ENCODE results near the gene PPIP5K1.

The PPIP5K1 gene

GRCh38 chr15:43510200-43511011 is 79.6 kb downstream of the PPIP5K1 start:
- Histone ChIP-seq H3K27ac (ENCODE audit: insufficient read depth, low read length, poor library complexity, severe bottlenecking) (peak overlapping the region; percentile 83), H3K27me3 (replicated peaks; ENCODE audit: control insufficient read depth, insufficient read depth, low read length, poor library complexity, severe bottlenecking) (no peaks in the 10 kb centered on the region), H3K9me3 (ENCODE audit: control insufficient read depth, low read length) (no peaks in the 10 kb centered on the region), H3K36me3 (ENCODE audit: control insufficient read depth, insufficient read depth, low read length) (no peaks in the 10 kb centered on the region), H3K4me3 (ENCODE audit: insufficient read depth, low read depth, low read length, poor library complexity, severe bottlenecking) (peak overlapping the region; percentile 72), H3K4me1 (ENCODE audit: control insufficient read depth, insufficient read depth, low read length, poor library complexity, severe bottlenecking) (peaks cover 29% of the 10 kb centered on the region)
- DNase-seq = peak; percentile 96 to 97 (median 97)

GRCh38 chr15:43509660-43510199 is 80.3 kb downstream of the PPIP5K1 start:
- H3K4me1 ChIP-seq (ENCODE audit: control insufficient read depth, insufficient read depth, low read length, poor library complexity, severe bottlenecking) = peaks cover 29% of the 10 kb centered on the region
- H3K27me3 ChIP-seq (replicated peaks; ENCODE audit: control insufficient read depth, insufficient read depth, low read length, poor library complexity, severe bottlenecking) = no peaks in the 10 kb centered on the region
- H3K4me3 ChIP-seq (ENCODE audit: insufficient read depth, low read depth, low read length, poor library complexity, severe bottlenecking) = peak overlapping the region; percentile 72
- H3K27ac ChIP-seq (ENCODE audit: insufficient read depth, low read length, poor library complexity, severe bottlenecking) = peak overlapping the region; percentile 83
- H3K9me3 ChIP-seq (ENCODE audit: control insufficient read depth, low read length) = no peaks in the 10 kb centered on the region
- no peak for DNase-seq
- H3K36me3 ChIP-seq (ENCODE audit: control insufficient read depth, insufficient read depth, low read length) = no peaks in the 10 kb centered on the region

- peaks cover 26% of the 10 kb centered on the region for H3K4me1 ChIP-seq (ENCODE audit: control insufficient read depth, insufficient read depth, low read length, poor library complexity, severe bottlenecking)
- H3K27ac ChIP-seq (ENCODE audit: insufficient read depth, low read length, poor library complexity, severe bottlenecking) = no peak overlapping the region
- no peak for DNase-seq
- H3K27me3 ChIP-seq (replicated peaks; ENCODE audit: control insufficient read depth, insufficient read depth, low read length, poor library complexity, severe bottlenecking) = no peaks in the 10 kb centered on the region
- H3K36me3 ChIP-seq (ENCODE audit: control insufficient read depth, insufficient read depth, low read length) = no peaks in the 10 kb centered on the region
- no peaks in the 10 kb centered on the region for H3K9me3 ChIP-seq (ENCODE audit: control insufficient read depth, low read length)
- H3K4me3 ChIP-seq (ENCODE audit: insufficient read depth, low read depth, low read length, poor library complexity, severe bottlenecking) = no peak overlapping the region
Measured at GRCh38 chr15:43508991-43509659, 80.9 kb downstream of the PPIP5K1 start.

- Histone ChIP-seq H3K36me3 (ENCODE audit: control insufficient read depth, insufficient read depth, low read length) (no peaks in the 10 kb centered on the region), H3K27me3 (replicated peaks; ENCODE audit: control insufficient read depth, insufficient read depth, low read length, poor library complexity, severe bottlenecking) (no peaks in the 10 kb centered on the region), H3K27ac (ENCODE audit: insufficient read depth, low read length, poor library complexity, severe bottlenecking) (no peak overlapping the region), H3K4me3 (ENCODE audit: insufficient read depth, low read depth, low read length, poor library complexity, severe bottlenecking) (no peak overlapping the region), H3K9me3 (ENCODE audit: control insufficient read depth, low read length) (no peaks in the 10 kb centered on the region), H3K4me1 (ENCODE audit: control insufficient read depth, insufficient read depth, low read length, poor library complexity, severe bottlenecking) (peaks cover 22% of the 10 kb centered on the region)
- no peak for DNase-seq
Measured at GRCh38 chr15:43508421-43508820, 81.6 kb downstream of the PPIP5K1 start.

- Histone ChIP-seq H3K27me3 (replicated peaks; ENCODE audit: control insufficient read depth, insufficient read depth, low read length, poor library complexity, severe bottlenecking) (no peaks in the 10 kb centered on the region), H3K4me3 (ENCODE audit: insufficient read depth, low read depth, low read length, poor library complexity, severe bottlenecking) (no peak overlapping the region), H3K9me3 (ENCODE audit: control insufficient read depth, low read length) (no peaks in the 10 kb centered on the region), H3K4me1 (ENCODE audit: control insufficient read depth, insufficient read depth, low read length, poor library complexity, severe bottlenecking) (peaks cover 13% of the 10 kb centered on the region), H3K27ac (ENCODE audit: insufficient read depth, low read length, poor library complexity, severe bottlenecking) (no peak overlapping the region), H3K36me3 (ENCODE audit: control insufficient read depth, insufficient read depth, low read length) (no peaks in the 10 kb centered on the region)
- no peak for DNase-seq
Measured at GRCh38 chr15:43505738-43506137, 84.3 kb downstream of the PPIP5K1 start.

GRCh38 chr15:43499635-43500034 is 90.4 kb downstream of the PPIP5K1 start:
- DNase-seq = no peak
- Histone ChIP-seq H3K36me3 (ENCODE audit: control insufficient read depth, insufficient read depth, low read length) (no peaks in the 10 kb centered on the region), H3K27ac (ENCODE audit: insufficient read depth, low read length, poor library complexity, severe bottlenecking) (no peak overlapping the region), H3K4me1 (ENCODE audit: control insufficient read depth, insufficient read depth, low read length, poor library complexity, severe bottlenecking) (no peaks in the 10 kb centered on the region), H3K4me3 (ENCODE audit: insufficient read depth, low read depth, low read length, poor library complexity, severe bottlenecking) (no peak overlapping the region), H3K27me3 (replicated peaks; ENCODE audit: control insufficient read depth, insufficient read depth, low read length, poor library complexity, severe bottlenecking) (no peaks in the 10 kb centered on the region), H3K9me3 (ENCODE audit: control insufficient read depth, low read length) (no peaks in the 10 kb centered on the region)

GRCh38 chr15:43498990-43499389 is 91.0 kb downstream of the PPIP5K1 start:
- Histone ChIP-seq H3K4me1 (ENCODE audit: control insufficient read depth, insufficient read depth, low read length, poor library complexity, severe bottlenecking) (no peaks in the 10 kb centered on the region), H3K4me3 (ENCODE audit: insufficient read depth, low read depth, low read length, poor library complexity, severe bottlenecking) (no peak overlapping the region), H3K36me3 (ENCODE audit: control insufficient read depth, insufficient read depth, low read length) (no peaks in the 10 kb centered on the region), H3K27ac (ENCODE audit: insufficient read depth, low read length, poor library complexity, severe bottlenecking) (no peak overlapping the region), H3K27me3 (replicated peaks; ENCODE audit: control insufficient read depth, insufficient read depth, low read length, poor library complexity, severe bottlenecking) (no peaks in the 10 kb centered on the region), H3K9me3 (ENCODE audit: control insufficient read depth, low read length) (no peaks in the 10 kb centered on the region)
- no peak for DNase-seq

- no peaks in the 10 kb centered on the region for H3K27me3 ChIP-seq (replicated peaks; ENCODE audit: control insufficient read depth, insufficient read depth, low read length, poor library complexity, severe bottlenecking)
- H3K36me3 ChIP-seq (ENCODE audit: control insufficient read depth, insufficient read depth, low read length) = peaks cover 4% of the 10 kb centered on the region
- DNase-seq = no peak
- peak overlapping the region; percentile 91 for H3K4me3 ChIP-seq (ENCODE audit: insufficient read depth, low read depth, low read length, poor library complexity, severe bottlenecking)
- H3K27ac ChIP-seq (ENCODE audit: insufficient read depth, low read length, poor library complexity, severe bottlenecking) = peak overlapping the region; percentile 92
- H3K9me3 ChIP-seq (ENCODE audit: control insufficient read depth, low read length) = no peaks in the 10 kb centered on the region
- H3K4me1 ChIP-seq (ENCODE audit: control insufficient read depth, insufficient read depth, low read length, poor library complexity, severe bottlenecking) = peaks cover 13% of the 10 kb centered on the region
Measured at GRCh38 chr15:43493703-43494472, 96.1 kb downstream of the PPIP5K1 start.

- peak within 1 kb of the TSS; percentile 92 for H3K27ac ChIP-seq (ENCODE audit: insufficient read depth, low read length, poor library complexity, severe bottlenecking)
- no peaks in the 10 kb centered on the region for H3K27me3 ChIP-seq (replicated peaks; ENCODE audit: control insufficient read depth, insufficient read depth, low read length, poor library complexity, severe bottlenecking)
- peaks cover 13% of the 10 kb centered on the region for H3K4me1 ChIP-seq (ENCODE audit: control insufficient read depth, insufficient read depth, low read length, poor library complexity, severe bottlenecking)
- no peaks in the 10 kb centered on the region for H3K9me3 ChIP-seq (ENCODE audit: control insufficient read depth, low read length)
- peak within 1 kb of the TSS; percentile 91 for H3K4me3 ChIP-seq (ENCODE audit: insufficient read depth, low read depth, low read length, poor library complexity, severe bottlenecking)
- peaks cover 4% of the 10 kb centered on the region for H3K36me3 ChIP-seq (ENCODE audit: control insufficient read depth, insufficient read depth, low read length)
- peak; percentile 89 to 94 (median 92) for DNase-seq
Measured at GRCh38 chr15:43492673-43493601, 97.1 kb downstream of the PPIP5K1 start, which contains the start of gene TP53BP1. Gene TP53BP1 (minus strand): TSS chr15:43493156. CDS start chr15:43493043, 113 bp downstream.
